ENCODE results near the gene GPR25.

- no peak for TF ChIP-seq POLR2A (IDR thresholded peaks at IDR 0.05)
- no peak for TF ChIP-seq CTCF (IDR thresholded peaks at IDR 0.05)
- no peak for TF ChIP-seq POLR2AphosphoS5 (IDR thresholded peaks at IDR 0.05)
Measured at GRCh38 chr1:200866521-200866920, 6.3 kb upstream of the GPR25 start.
